GM19035 (cell line): ENCODE results near the gene IRGQ.

Experiments
- ATAC-seq: cut with Tn5 transposase; IDR thresholded peaks from one replicate; pipeline ENCODE4 v1.9.1; 2021; ENCODE audit not compliant: unreplicated experiment

Gene IRGQ

DNA sequence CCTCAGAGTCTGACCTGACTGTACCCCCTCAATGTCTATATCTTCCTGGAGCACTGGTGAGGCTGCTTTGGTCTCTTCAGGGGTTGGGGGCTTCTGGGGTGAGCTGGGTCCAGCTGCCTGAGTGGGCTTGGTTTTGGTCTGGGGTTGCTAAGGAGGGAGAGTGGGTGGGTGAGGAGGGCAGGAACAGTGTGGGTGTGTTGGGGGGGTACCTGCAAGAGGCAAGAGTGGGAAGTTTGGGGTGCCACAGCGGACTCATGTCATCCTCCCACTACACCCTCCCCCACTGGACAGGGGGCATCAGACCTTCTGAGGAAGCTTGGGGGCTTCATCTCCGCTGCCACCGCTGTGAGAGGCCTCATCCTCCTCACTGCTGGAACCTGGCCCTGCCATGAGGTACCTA, 49.4 kb downstream of the IRGQ start:
- no peak for ATAC-seq

DNA sequence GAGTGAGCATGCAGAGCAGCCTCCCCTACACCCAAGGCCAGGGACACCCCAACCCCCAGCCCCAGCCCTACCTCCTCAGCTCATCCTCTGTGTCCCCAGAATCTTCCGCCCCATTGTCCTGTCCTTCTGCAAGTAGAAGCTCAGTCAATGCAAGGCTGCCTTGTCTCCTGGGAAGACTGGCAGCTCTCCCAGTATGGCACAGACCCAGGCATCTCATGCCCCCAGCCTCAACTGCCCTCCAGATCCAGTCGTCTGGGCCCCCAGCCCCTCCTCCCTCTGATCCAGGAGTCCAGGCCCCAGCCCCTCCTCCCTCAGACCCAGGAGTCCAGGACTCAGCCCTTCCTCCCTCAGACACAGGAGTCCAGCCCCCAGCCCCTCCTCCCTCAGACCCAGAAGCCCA, 50.0 kb downstream of the IRGQ start:
- no peak for ATAC-seq

DNA sequence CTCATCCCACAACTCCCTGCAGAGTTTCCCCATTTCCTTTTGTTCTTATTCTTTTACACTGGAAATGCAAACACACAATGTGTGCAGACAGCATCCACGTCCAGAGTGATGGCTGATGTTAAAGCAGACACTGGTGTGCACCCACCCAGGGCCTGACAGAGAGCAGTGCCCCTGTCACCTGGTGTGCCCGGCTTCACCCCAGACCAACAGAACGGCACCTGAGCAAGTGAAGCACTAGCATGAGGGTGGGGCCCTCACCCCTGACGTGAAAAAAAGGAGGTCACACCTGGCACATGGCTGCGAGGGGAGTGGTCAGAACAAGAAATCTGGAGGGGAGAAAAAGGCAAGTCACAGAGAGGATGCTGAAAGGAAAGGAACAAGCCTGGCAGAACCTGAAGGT, 50.7 kb downstream of the IRGQ start:
- no peak for ATAC-seq

DNA sequence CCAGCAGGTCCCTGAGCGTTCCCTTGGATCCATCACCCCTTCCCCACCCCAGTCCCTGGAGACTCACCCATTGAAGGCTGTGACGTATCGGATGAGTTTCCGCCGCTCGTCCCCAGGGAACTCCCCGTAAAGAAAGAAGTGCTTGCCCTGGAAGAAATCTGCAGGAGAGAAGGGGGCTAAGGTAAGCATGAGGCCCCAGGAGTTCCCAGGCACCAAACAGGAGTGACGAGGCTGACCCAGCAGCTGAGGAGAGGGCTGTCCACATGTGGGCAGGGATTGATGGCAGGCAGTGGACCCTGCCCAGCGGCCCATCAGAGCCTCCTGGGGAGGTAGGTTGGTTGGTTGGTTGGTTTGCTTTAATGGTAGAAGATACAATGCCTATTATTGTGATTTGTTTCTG, 51.9 kb downstream of the IRGQ start:
- no peak for ATAC-seq

DNA sequence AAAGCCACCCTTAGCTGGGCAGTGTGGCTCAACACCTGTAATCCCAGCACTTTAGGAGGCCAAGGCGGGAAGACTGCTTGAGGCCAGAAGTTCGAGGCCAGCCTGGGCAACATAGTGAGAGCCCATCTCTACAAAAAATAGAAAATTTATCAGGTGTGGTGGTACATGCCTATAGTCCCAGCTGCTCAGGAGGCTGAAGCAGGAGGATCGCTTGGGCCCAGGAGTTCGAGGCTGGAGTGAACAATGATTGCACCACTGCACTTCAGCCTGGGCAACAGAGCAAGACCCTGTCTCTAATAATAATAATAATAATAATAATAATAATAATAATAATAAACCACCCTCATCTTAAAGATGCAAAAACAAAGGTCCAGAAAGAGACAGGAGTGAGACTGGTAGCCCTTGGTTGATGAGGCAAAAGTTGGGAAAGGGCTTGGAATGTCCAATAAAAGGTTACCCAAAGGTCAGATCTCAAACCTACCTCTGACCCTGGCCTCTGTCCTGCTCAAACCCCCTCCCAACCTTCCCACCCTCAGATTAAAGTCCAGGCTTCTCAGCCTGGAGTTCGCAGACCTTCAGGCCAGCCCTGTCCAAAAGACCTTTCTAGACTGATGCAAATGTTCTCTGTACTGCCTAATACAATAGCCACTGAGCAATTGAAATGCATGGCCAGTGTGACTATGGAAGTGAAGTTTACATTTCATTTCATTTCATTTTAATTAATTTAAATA, 53.8 kb downstream of the IRGQ start:
- no peak for ATAC-seq

DNA sequence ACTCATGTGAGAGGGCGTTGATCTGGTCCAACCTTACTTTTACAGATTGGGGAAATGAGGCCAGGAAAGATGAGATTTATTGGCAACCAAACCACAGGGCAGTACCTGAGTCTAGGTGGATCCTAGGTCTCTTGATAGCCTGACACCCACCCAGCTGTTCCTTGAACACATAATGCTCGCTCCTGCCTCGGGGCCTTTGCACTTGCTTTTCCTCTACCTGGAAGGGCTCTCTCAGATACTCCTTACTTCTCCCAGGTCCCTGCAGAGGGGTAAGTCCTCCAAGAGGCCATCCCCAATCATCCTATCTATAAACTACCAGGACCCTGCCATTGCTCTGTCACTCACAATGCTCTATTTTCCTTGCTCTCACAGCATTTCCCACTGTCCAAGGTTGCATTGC, 55.6 kb downstream of the IRGQ start:
- ATAC-seq: no peak

DNA sequence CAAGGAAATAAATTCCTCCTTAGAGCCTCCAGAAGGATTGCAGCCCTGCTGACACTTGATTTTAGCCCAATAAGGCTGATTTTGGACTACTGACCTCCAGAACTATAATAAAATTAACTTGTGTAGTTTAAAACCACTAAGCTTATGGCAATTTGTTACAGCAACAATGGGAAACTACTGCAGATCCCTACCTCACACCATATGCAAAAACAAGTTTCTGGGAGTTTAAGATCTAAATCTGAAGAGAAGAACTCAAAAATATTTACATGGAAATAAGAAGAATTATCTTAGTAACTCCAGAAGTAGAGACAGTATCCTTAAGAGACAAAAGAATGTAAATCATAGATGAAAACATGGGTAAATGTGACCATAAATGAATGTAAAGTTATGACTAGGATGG, 57.0 kb downstream of the IRGQ start:
- ATAC-seq: no peak

DNA sequence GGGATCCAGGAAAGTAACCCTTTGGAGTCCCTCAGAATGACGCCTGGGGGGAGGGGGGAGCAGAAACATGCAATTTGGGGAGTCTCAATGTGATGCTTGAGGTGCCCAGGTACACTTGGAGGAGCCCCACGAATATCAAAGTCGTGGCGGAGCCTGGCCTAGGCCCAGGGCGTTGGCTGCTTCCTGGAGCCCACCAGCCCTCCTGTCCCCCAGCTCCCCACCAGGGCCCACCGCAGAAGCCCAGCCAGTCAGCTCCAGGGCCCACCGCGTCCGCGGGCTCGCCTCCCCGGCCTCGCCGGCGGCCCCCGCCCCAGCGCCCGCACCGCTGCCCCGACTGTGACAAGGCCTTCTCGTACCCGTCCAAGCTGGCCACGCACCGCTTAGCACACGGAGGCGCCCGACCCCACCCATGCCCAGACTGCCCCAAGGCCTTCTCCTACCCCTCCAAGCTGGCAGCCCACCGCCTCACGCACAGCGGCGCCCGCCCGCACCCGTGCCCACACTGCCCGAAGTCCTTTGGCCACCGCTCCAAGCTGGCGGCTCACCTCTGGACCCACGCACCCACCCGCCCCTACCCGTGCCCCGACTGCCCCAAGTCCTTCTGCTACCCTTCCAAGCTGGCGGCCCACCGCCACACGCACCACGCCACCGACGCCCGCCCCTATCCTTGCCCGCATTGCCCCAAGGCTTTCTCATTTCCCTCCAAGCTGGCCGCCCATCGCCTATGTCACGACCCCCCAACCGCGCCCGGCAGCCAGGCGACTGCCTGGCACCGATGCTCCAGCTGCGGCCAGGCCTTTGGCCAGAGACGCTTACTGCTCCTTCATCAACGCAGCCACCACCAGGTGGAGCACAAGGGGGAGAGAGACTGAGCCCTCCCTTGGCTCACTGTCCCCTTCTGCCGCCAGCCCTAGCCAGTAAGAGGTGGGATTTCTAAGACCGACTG, 60.8 kb downstream of the IRGQ start:
- ATAC-seq: no peak
